Measurements from ENCODE around the gene COQ8B. TPM values are rescaled to one million over a fixed set of nuclear protein-coding genes. Genes with fewer than 3 reads are reported as not detected.

The COQ8B gene
- total RNA-seq, 4 donors from 2014 or later = 31.2 to 53.8 (median 39.3) TPM

- Histone ChIP-seq H3K4me3 (no peak overlapping the region), H3K36me3 (peaks cover 91% of the 10 kb centered on the region), H3K27me3 (no peaks in the 10 kb centered on the region), H3K27ac (no peak overlapping the region), H3K9me3 (no peaks in the 10 kb centered on the region), H3K4me1 (no peaks in the 10 kb centered on the region)
- TF ChIP-seq POLR2A (IDR thresholded peaks at IDR 0.05) (no peak), POLR2AphosphoS5 (IDR thresholded peaks at IDR 0.05) (no peak), EP300 (IDR thresholded peaks at IDR 0.05) (no peak)
- TF ChIP-seq, protein P1, sequence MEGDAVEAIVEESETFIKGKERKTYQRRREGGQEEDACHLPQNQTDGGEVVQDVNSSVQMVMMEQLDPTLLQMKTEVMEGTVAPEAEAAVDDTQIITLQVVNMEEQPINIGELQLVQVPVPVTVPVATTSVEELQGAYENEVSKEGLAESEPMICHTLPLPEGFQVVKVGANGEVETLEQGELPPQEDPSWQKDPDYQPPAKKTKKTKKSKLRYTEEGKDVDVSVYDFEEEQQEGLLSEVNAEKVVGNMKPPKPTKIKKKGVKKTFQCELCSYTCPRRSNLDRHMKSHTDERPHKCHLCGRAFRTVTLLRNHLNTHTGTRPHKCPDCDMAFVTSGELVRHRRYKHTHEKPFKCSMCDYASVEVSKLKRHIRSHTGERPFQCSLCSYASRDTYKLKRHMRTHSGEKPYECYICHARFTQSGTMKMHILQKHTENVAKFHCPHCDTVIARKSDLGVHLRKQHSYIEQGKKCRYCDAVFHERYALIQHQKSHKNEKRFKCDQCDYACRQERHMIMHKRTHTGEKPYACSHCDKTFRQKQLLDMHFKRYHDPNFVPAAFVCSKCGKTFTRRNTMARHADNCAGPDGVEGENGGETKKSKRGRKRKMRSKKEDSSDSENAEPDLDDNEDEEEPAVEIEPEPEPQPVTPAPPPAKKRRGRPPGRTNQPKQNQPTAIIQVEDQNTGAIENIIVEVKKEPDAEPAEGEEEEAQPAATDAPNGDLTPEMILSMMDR (IDR thresholded peaks at IDR 0.05) = no peak
- WGBS = no CpG with 5 or more reads among the region's 3 CpGs
- DNase-seq (ENCODE audit: low spot score in 2 of 2) = no peak
These were observed 42.4 kb downstream of the COQ8B start for GRCh38 chr19:40674291-40674690.

DNA sequence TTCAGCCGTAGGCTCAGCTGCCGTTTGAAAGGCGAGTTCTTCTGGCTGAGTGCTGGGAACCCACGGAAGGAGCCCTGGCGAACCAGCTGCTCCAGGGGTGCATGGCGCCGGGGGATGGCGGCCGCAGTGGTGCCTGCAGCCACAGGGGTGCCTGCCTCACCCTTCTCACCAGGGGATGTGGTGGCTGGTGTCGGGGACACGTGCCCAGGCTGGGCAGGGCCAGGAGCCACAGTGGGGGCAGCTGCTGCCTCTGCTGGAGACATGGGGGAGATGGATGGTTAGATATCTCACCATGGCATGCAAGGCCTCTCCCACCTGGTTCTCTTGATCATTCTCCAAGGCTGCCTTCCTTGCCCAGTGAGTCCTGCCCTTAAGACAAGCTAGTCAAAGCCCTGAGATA, 43.3 kb downstream of the COQ8B start:
- no peak for DNase-seq (ENCODE audit: low spot score in 2 of 2)
- WGBS = no CpG with 5 or more reads among the region's 11 CpGs
- Histone ChIP-seq H3K4me1 (no peaks in the 10 kb centered on the region), H3K27me3 (no peaks in the 10 kb centered on the region), H3K27ac (no peak overlapping the region), H3K36me3 (peaks cover 91% of the 10 kb centered on the region), H3K4me3 (no peak overlapping the region), H3K9me3 (no peaks in the 10 kb centered on the region)
- TF ChIP-seq, protein P1 (IDR thresholded peaks at IDR 0.05) = no peak
- TF ChIP-seq POLR2A (IDR thresholded peaks at IDR 0.05) = no peak
- no peak for TF ChIP-seq POLR2AphosphoS5 (IDR thresholded peaks at IDR 0.05)
- no peak for TF ChIP-seq EP300 (IDR thresholded peaks at IDR 0.05)

GRCh38 chr19:40672573-40673299, 44.0 kb downstream of the COQ8B start:
- H3K36me3 ChIP-seq = peaks cover 91% of the 10 kb centered on the region
- no peak for TF ChIP-seq POLR2A (IDR thresholded peaks at IDR 0.05)
- no peak for TF ChIP-seq POLR2AphosphoS5 (IDR thresholded peaks at IDR 0.05)
- TF ChIP-seq, protein P1 (IDR thresholded peaks at IDR 0.05) = no peak
- TF ChIP-seq EP300 (IDR thresholded peaks at IDR 0.05) = no peak
- WGBS = 89% methylated on average over 7 of the region's 7 CpGs
- H3K9me3 ChIP-seq = no peaks in the 10 kb centered on the region
- H3K27ac ChIP-seq = no peak overlapping the region
- DNase-seq (ENCODE audit: low spot score in 2 of 2) = no peak
- H3K27me3 ChIP-seq = no peaks in the 10 kb centered on the region
- no peaks in the 10 kb centered on the region for H3K4me1 ChIP-seq
- no peak overlapping the region for H3K4me3 ChIP-seq

GRCh38 chr19:40672038-40672437, 44.6 kb downstream of the COQ8B start:
- no peak for DNase-seq (ENCODE audit: low spot score in 2 of 2)
- no peak for TF ChIP-seq POLR2A (IDR thresholded peaks at IDR 0.05)
- TF ChIP-seq, protein P1 (IDR thresholded peaks at IDR 0.05) = no peak
- TF ChIP-seq POLR2AphosphoS5 (IDR thresholded peaks at IDR 0.05) = no peak
- TF ChIP-seq EP300 (IDR thresholded peaks at IDR 0.05) = no peak
- Histone ChIP-seq H3K36me3 (peaks cover 91% of the 10 kb centered on the region), H3K9me3 (no peaks in the 10 kb centered on the region), H3K27me3 (no peaks in the 10 kb centered on the region), H3K4me1 (no peaks in the 10 kb centered on the region), H3K27ac (no peak overlapping the region), H3K4me3 (no peak overlapping the region)
- 93% methylated on average over 2 of the region's 2 CpGs for WGBS

DNA sequence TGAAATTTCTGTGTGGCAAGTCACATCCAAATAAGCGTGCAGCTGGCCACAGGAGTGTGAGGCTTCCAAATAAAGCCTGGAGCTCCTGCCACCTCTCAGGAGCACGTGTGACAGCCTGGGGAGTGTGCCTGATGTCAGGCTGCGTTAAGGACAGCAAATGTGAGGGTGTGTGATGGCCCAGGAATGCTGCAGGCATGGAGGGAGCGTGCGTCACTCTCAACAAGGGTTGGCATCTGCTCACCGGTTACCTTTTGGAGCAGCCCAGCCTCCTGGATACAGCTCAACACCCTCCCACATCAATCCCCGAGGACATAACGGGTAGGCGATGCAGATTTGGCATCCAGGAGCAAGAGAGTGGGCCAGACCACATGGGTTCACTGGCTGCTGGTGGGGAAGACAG, 45.3 kb downstream of the COQ8B start:
- H3K4me3 ChIP-seq = no peak overlapping the region
- 58% methylated on average over 9 of the region's 9 CpGs for WGBS
- peaks cover 85% of the 10 kb centered on the region for H3K36me3 ChIP-seq
- H3K4me1 ChIP-seq = peaks cover 3% of the 10 kb centered on the region
- H3K27ac ChIP-seq = no peak overlapping the region
- no peaks in the 10 kb centered on the region for H3K9me3 ChIP-seq
- DNase-seq (ENCODE audit: low spot score in 2 of 2) = no peak
- no peaks in the 10 kb centered on the region for H3K27me3 ChIP-seq
- TF ChIP-seq EP300 (IDR thresholded peaks at IDR 0.05) (no peak), POLR2AphosphoS5 (IDR thresholded peaks at IDR 0.05) (no peak), POLR2A (IDR thresholded peaks at IDR 0.05) (no peak)
- TF ChIP-seq, protein P1 (IDR thresholded peaks at IDR 0.05) = no peak

Data from suprapubic skin (tissue), 4 donors.